SK-N-SH (cell line): Measurements from ENCODE around the gene KRT36. TPM values are rescaled to one million over a fixed set of nuclear protein-coding genes. Genes with fewer than 3 reads are reported as not detected.

Experiments used
- CTCF ChIA-PET: fragments of 300-600, 350-600 bp; formaldehyde crosslinking; extraction: SDS; loops from one replicate; lab custom pipeline; 2021; lab: Yijun Ruan, JAX
- POLR2A ChIA-PET: fragments of 350-600 bp; sonication (Branson Sonifier 250); formaldehyde crosslinking; extraction: SDS; loops from one replicate; lab custom pipeline; 2020; ENCODE audit warnings: antibody characterized with exemption, inconsistent platforms; lab: Yijun Ruan, JAX
- DNase-seq: peaks from one replicate; pipeline ENCODE4 v3.0.0; 2012
- H2AFZ ChIP-seq: fragments of 200-600 bp; sonication (generic); 2 replicates; pipeline ENCODE4 v1.8.1; 2016; ENCODE audit warnings: antibody characterized with exemption, mild to moderate bottlenecking, low read depth
- H3F3A ChIP-seq: fragments of 200-600 bp; sonication (generic); replicated peaks from 2 replicates; pipeline ENCODE3; 2016; ENCODE audit warnings: antibody characterized with exemption, mild to moderate bottlenecking; ENCODE audit not compliant: insufficient read depth
- H3K27ac ChIP-seq, 2 experiments: fragments of 200-500 bp in 1 of 2; fragments of 200-600 bp in 1 of 2; sonication (Bioruptor generic) in 1 of 2; sonication (generic), shearing (Covaris generic) in 1 of 2; 2 replicates each; pipeline versions ENCODE4 v1.5.1 to v1.6.1; 2014 to 2016; ENCODE audit warnings: low read depth in 2 of 2, inconsistent platforms in 1 of 2, low read length in 1 of 2, mild to moderate bottlenecking in 1 of 2, mixed read lengths in 1 of 2
- H3K27me3 ChIP-seq: fragments of 200-600 bp; sonication (generic), shearing (Covaris generic); 2 replicates; pipeline ENCODE4 v1.6.1; 2016; ENCODE audit warnings: mixed run types; ENCODE audit not compliant: insufficient read depth
- H3K36me3 ChIP-seq, 2 experiments: fragments of 200-500 bp in 1 of 2; fragments of 200-600 bp in 1 of 2; sonication (Bioruptor generic) in 1 of 2; sonication (generic) in 1 of 2; replicated peaks in 1 of 2; 2 replicates each; pipeline versions ENCODE3 to v1.5.1; 2014 to 2016; ENCODE audit warnings: low read length in 1 of 2, mild to moderate bottlenecking in 1 of 2; ENCODE audit not compliant: insufficient read depth in 2 of 2, control insufficient read depth in 1 of 2
- H3K4me1 ChIP-seq, 2 experiments: fragments of 200-500 bp in 1 of 2; fragments of 200-600 bp in 1 of 2; sonication (Bioruptor generic) in 1 of 2; sonication (generic), shearing (Covaris generic) in 1 of 2; 2 replicates each; pipeline versions ENCODE4 v1.5.1 to v1.6.1; 2014 to 2016; ENCODE audit warnings: low read depth in 1 of 2, low read length in 1 of 2, mixed run types in 1 of 2; ENCODE audit not compliant: insufficient read depth in 2 of 2, control insufficient read depth in 1 of 2
- H3K4me2 ChIP-seq: fragments of 200-600 bp; sonication (generic), shearing (Covaris generic); 2 replicates; pipeline ENCODE4 v1.6.1; 2017; ENCODE audit warnings: mixed run types
- H3K4me3 ChIP-seq, 2 experiments: fragments of 200-500 bp in 1 of 2; fragments of 200-600 bp in 1 of 2; sonication (Bioruptor generic) in 1 of 2; sonication (generic), shearing (Covaris generic) in 1 of 2; 2 replicates each; pipeline versions ENCODE4 v1.5.1 to v1.8.1; 2014 to 2016; ENCODE audit warnings: low read depth in 2 of 2, inconsistent platforms in 1 of 2, low read length in 1 of 2, mild to moderate bottlenecking in 1 of 2, mixed read lengths in 1 of 2, moderate library complexity in 1 of 2
- H3K79me2 ChIP-seq: fragments of 200-600 bp; sonication (generic); 2 replicates; pipeline ENCODE4 v1.8.1; 2017; ENCODE audit warnings: mild to moderate bottlenecking; ENCODE audit not compliant: insufficient read depth
- H3K9ac ChIP-seq: fragments of 200-600 bp; sonication (generic); 2 replicates; pipeline ENCODE4 v1.6.1; 2017; ENCODE audit warnings: mixed run types
- H3K9me2 ChIP-seq: fragments of 200-600 bp; sonication (generic); 2 replicates; pipeline ENCODE4 v1.6.1; 2017; ENCODE audit warnings: mixed run types
- H3K9me3 ChIP-seq: fragments of 200-600 bp; sonication (generic); 2 replicates; pipeline ENCODE4 v1.6.1; 2017; ENCODE audit warnings: mixed run types, mild to moderate bottlenecking, moderate library complexity
- H4K20me1 ChIP-seq: fragments of 200-600 bp; sonication (generic); 2 replicates; pipeline ENCODE4 v1.6.1; 2017; ENCODE audit warnings: mild to moderate bottlenecking, mixed run types; ENCODE audit not compliant: insufficient read depth
- CHD2 ChIP-seq: fragments of 150-350 bp; IDR thresholded peaks from 2 replicates; pipeline ENCODE4 v1.6.1; 2018; ENCODE audit warnings: low read length; ENCODE audit not compliant: partially characterized antibody
- ELF1 ChIP-seq: IDR thresholded peaks from 2 replicates; pipeline ENCODE4 v1.4.0; 2012
- EP300 ChIP-seq, 2 experiments: IDR thresholded peaks; 2 replicates each; pipeline versions ENCODE4 v1.4.0 to v1.6.1; 2012; ENCODE audit warnings: borderline replicate concordance in 1 of 2, low read depth in 1 of 2, low read length in 1 of 2
- EZH2phosphoT487 ChIP-seq: fragments of 200-600 bp; sonication (generic); IDR thresholded peaks from 2 replicates; pipeline ENCODE4 v1.6.1; 2017; ENCODE audit warnings: low read depth, mixed run types, mild to moderate bottlenecking, antibody characterized with exemption, moderate library complexity, borderline replicate concordance
- GATA2 ChIP-seq: sonication (generic); formaldehyde crosslinking; IDR thresholded peaks from 2 replicates; pipeline ENCODE4 v1.5.0; 2020; ENCODE audit warnings: mild to moderate bottlenecking, missing genetic modification reagents
- IRF3 ChIP-seq: fragments of 150-350 bp; IDR thresholded peaks from 2 replicates; pipeline ENCODE4 v1.6.1; 2016; ENCODE audit warnings: mild to moderate bottlenecking, low read depth, low read length
- JUND ChIP-seq: IDR thresholded peaks from 2 replicates; pipeline ENCODE4 v1.4.0; 2012
- MAX ChIP-seq: IDR thresholded peaks from 2 replicates; pipeline ENCODE4 v1.4.0; 2012; ENCODE audit warnings: low read depth
- MEF2A ChIP-seq: IDR thresholded peaks from 2 replicates; pipeline ENCODE4 v1.4.0; 2012; ENCODE audit warnings: low read depth, borderline replicate concordance
- MXI1 ChIP-seq: IDR thresholded peaks from 2 replicates; pipeline ENCODE4 v1.6.1; 2012; ENCODE audit warnings: mild to moderate bottlenecking, low read depth, low read length, improper control_type of control experiment
- PBX3 ChIP-seq: IDR thresholded peaks from 2 replicates; pipeline ENCODE4; 2012
- POLR2AphosphoS5 ChIP-seq: IDR thresholded peaks from 2 replicates; pipeline ENCODE4 v1.6.1; 2012; ENCODE audit warnings: low read depth, low read length
- RAD21 ChIP-seq: IDR thresholded peaks from 2 replicates; pipeline ENCODE4 v1.6.1; 2012; ENCODE audit warnings: mild to moderate bottlenecking, low read length
- RCOR1 ChIP-seq: fragments of 150-350 bp; IDR thresholded peaks from 2 replicates; pipeline ENCODE4 v1.6.1; 2017; ENCODE audit warnings: antibody characterized with exemption, low read length
- RFX5 ChIP-seq: IDR thresholded peaks from 2 replicates; pipeline ENCODE4 v1.6.1; 2012; ENCODE audit warnings: mild to moderate bottlenecking, improper control_type of control experiment, low read length
- SIN3A ChIP-seq: IDR thresholded peaks from 2 replicates; pipeline ENCODE4 v1.6.1; 2012; ENCODE audit warnings: low read depth, mild to moderate bottlenecking, low read length, moderate library complexity, borderline replicate concordance
- SMC3 ChIP-seq: IDR thresholded peaks from 2 replicates; pipeline ENCODE4 v1.6.1; 2012; ENCODE audit warnings: low read depth, low read length, improper control_type of control experiment
- TAF1 ChIP-seq: IDR thresholded peaks from 2 replicates; pipeline ENCODE4 v1.6.1; 2012; ENCODE audit warnings: low read depth, mild to moderate bottlenecking, low read length, moderate library complexity, borderline replicate concordance
- USF1 ChIP-seq: IDR thresholded peaks from 2 replicates; pipeline ENCODE4 v1.4.0; 2012; ENCODE audit warnings: low read depth, borderline replicate concordance
- USF2 ChIP-seq: fragments of 150-350 bp; IDR thresholded peaks from 2 replicates; pipeline ENCODE4 v1.6.1; 2017; ENCODE audit warnings: antibody characterized with exemption, low read length, low read depth, borderline replicate concordance
- WGBS: methylation state at CpG from one replicate; pipeline ENCODE4 v1.1.6; 2017; ENCODE audit warnings: low lambda C conversion rate; 5-methylcytosine and 5-hydroxymethylcytosine counted together
- polyA plus RNA-seq, 3 experiments: library from polyadenylated mRNA; depleted of rRNA; stranded (reverse); fragments of >200 nt; gene quantifications; 2 replicates each; pipeline ENCODE4 v1.2.3, GENCODE V29; 2012

Gene KRT36
- polyA plus RNA-seq, 1 of the 3 experiments (the other 2 are of a cell fraction), result not detected

- DNase-seq, result no peak
- no peak for TF ChIP-seq EZH2phosphoT487
- no peak for TF ChIP-seq SMC3
- TF ChIP-seq RFX5, result no peak
- no peak for TF ChIP-seq RCOR1
- no peak for TF ChIP-seq USF2
- no peak for TF ChIP-seq ELF1
- TF ChIP-seq MXI1, result no peak
- no peak for TF ChIP-seq IRF3
- no peak for TF ChIP-seq TAF1
- no peak for TF ChIP-seq MAX
- no peak for TF ChIP-seq POLR2AphosphoS5
- TF ChIP-seq GATA2, result no peak
- TF ChIP-seq SIN3A, result no peak
- no peak for TF ChIP-seq MEF2A
- Histone ChIP-seq H3K4me1 (peaks cover 16 to 32% of the 10 kb centered on the region in 2 experiments), H3K9ac (no peak overlapping the region), H3K9me2 (no peaks in the 10 kb centered on the region), H3K4me2 (no peak overlapping the region), H4K20me1 (no peaks in the 10 kb centered on the region), H3K27me3 (no peaks in the 10 kb centered on the region), H2AFZ (no peak overlapping the region), H3K27ac (no peak overlapping the region), H3F3A (peaks cover 2% of the 10 kb centered on the region), H3K79me2 (no peaks in the 10 kb centered on the region), H3K4me3 (no peak overlapping the region), H3K36me3 (no peaks in the 10 kb centered on the region), H3K9me3 (no peaks in the 10 kb centered on the region)
- ChIA-PET POLR2A (no interaction called here), CTCF (interaction anchor here (1.2 to 6.1 kb wide), 3 partner anchors 14 to 32 kb away, joined by 3 to 124 read pairs (median 16); no protein-coding TSS in a partner anchor)
- 96% methylated on average over 10 of the region's 14 CpGs for WGBS
Observed at GRCh38 chr17:41516830-41517283, 27.1 kb upstream of the KRT36 start.

- no peaks in the 10 kb centered on the region for H3K36me3 ChIP-seq
- H3K79me2 ChIP-seq, result no peaks in the 10 kb centered on the region
- peaks cover 11 to 27% of the 10 kb centered on the region in 2 experiments for H3K4me1 ChIP-seq
- H3K9ac ChIP-seq, result no peak overlapping the region
- peaks cover 2% of the 10 kb centered on the region for H3F3A ChIP-seq
- H4K20me1 ChIP-seq, result no peaks in the 10 kb centered on the region
- no peak overlapping the region for H2AFZ ChIP-seq
- H3K4me3 ChIP-seq, result no peak overlapping the region
- H3K27me3 ChIP-seq, result no peaks in the 10 kb centered on the region
- no peaks in the 10 kb centered on the region for H3K9me2 ChIP-seq
- POLR2A ChIA-PET, result no interaction called here
- H3K27ac ChIP-seq, result no peak overlapping the region
- no peaks in the 10 kb centered on the region for H3K9me3 ChIP-seq
- no peak for DNase-seq
- H3K4me2 ChIP-seq, result no peak overlapping the region
- CTCF ChIA-PET, result interaction anchor here (1.1 to 1.8 kb wide), 4 partner anchors 12 to 132 kb away, joined by 3 to 16 read pairs (median 3); no protein-coding TSS in a partner anchor
- WGBS, result 91% methylated on average over 13 of the region's 14 CpGs
- TF ChIP-seq EP300 (IDR thresholded peaks at IDR 0.05; ENCODE audit: borderline replicate concordance in 1 of 2, low read depth in 1 of 2, low read length in 1 of 2), result no peak
- no peak for TF ChIP-seq PBX3
- no peak for TF ChIP-seq RAD21
- no peak for TF ChIP-seq JUND
- no peak for TF ChIP-seq RCOR1
- no peak for TF ChIP-seq CHD2
- TF ChIP-seq USF1, result no peak
Observed at GRCh38 chr17:41516147-41516829, 26.6 kb upstream of the KRT36 start.
